GM12865 (cell line): ENCODE data around the gene SLC16A5.

Experiments
- DNase-seq: peaks from one replicate; pipeline ENCODE4 v3.0.0; 2010; ENCODE audit warnings: low read depth
- H3K4me3 ChIP-seq: 2 replicates; pipeline ENCODE4 v1.5.1; 2011; ENCODE audit warnings: mild to moderate bottlenecking, low read depth, low read length, control low read depth
- TF ChIP-seq, protein P1 (sequence below): IDR thresholded peaks from 2 replicates; pipeline ENCODE4 v1.5.1; 2011; ENCODE audit warnings: low read length, control low read depth, low read depth, inconsistent platforms; ENCODE audit not compliant: insufficient read depth; ENCODE audit errors: missing control alignments

SLC16A5 gene

GRCh38 chr17:75047398-75048098, 40.2 kb upstream of the SLC16A5 start:
- peak; percentile 33 for DNase-seq

DNA sequence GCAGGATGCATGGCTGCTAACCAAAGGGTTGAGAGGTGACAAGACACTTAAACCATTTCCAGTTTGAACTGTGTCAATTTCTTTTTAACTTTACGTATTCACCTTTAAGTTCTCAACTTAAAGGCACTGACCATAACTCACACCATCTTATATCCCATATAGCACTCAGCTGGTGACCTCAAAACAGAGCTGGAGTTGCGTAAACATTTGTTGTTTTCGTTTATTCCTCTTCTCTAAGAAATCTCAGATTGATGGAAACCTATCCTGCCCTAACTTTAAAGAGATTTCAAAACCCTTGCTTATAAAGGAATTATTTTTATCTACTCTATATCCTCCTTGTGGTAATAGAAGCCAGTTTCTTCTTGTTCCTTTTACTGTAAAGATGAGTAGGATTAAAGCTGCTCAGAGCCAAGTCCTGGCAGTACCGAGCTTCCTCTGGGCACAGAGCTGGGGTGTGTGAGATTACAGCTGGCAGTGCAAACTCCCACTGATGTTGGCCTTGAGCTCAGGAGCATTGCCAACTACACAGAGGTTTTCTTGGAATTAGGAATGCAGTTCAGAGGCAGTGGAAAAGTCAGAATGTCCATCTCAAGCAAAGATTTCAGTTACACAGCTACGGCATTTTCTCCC, 39.4 kb upstream of the SLC16A5 start:
- TF ChIP-seq, protein P1, sequence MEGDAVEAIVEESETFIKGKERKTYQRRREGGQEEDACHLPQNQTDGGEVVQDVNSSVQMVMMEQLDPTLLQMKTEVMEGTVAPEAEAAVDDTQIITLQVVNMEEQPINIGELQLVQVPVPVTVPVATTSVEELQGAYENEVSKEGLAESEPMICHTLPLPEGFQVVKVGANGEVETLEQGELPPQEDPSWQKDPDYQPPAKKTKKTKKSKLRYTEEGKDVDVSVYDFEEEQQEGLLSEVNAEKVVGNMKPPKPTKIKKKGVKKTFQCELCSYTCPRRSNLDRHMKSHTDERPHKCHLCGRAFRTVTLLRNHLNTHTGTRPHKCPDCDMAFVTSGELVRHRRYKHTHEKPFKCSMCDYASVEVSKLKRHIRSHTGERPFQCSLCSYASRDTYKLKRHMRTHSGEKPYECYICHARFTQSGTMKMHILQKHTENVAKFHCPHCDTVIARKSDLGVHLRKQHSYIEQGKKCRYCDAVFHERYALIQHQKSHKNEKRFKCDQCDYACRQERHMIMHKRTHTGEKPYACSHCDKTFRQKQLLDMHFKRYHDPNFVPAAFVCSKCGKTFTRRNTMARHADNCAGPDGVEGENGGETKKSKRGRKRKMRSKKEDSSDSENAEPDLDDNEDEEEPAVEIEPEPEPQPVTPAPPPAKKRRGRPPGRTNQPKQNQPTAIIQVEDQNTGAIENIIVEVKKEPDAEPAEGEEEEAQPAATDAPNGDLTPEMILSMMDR = no peak
- peak overlapping the region; percentile 90 for H3K4me3 ChIP-seq
- no peak for DNase-seq

More at GRCh38 chr17:75047398-75048098, 40.2 kb upstream of the SLC16A5 start:
- TF ChIP-seq, protein P1 = no peak
- peak overlapping the region; percentile 90 for H3K4me3 ChIP-seq

DNA sequence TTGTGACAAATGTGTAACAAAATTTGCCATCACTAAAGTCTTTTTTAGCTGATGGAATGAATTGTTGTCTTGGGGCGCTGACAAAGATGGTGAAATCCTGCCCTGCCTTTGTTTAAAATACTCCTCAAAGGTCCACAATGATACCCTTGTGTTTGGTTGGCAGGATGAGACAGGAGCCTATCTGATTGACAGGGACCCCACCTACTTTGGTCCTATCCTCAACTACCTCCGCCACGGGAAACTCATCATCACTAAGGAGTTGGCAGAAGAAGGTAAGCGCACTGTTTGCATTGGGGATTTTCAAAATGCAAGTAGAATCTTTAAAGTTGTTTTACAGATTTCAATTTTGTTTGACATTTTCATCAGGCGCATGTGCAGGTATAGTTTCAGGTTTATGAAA, 38.7 kb upstream of the SLC16A5 start:
- no peak overlapping the region for H3K4me3 ChIP-seq
- DNase-seq = no peak
- TF ChIP-seq, protein P1 = no peak

- no peak for DNase-seq
- TF ChIP-seq, protein P1 = no peak
- H3K4me3 ChIP-seq = no peak overlapping the region
Observed at GRCh38 chr17:75049706-75050105, 38.0 kb upstream of the SLC16A5 start.

GRCh38 chr17:75051941-75052340, 35.8 kb upstream of the SLC16A5 start:
- no peak for DNase-seq
- H3K4me3 ChIP-seq = no peak overlapping the region
- TF ChIP-seq, protein P1 = no peak

DNA sequence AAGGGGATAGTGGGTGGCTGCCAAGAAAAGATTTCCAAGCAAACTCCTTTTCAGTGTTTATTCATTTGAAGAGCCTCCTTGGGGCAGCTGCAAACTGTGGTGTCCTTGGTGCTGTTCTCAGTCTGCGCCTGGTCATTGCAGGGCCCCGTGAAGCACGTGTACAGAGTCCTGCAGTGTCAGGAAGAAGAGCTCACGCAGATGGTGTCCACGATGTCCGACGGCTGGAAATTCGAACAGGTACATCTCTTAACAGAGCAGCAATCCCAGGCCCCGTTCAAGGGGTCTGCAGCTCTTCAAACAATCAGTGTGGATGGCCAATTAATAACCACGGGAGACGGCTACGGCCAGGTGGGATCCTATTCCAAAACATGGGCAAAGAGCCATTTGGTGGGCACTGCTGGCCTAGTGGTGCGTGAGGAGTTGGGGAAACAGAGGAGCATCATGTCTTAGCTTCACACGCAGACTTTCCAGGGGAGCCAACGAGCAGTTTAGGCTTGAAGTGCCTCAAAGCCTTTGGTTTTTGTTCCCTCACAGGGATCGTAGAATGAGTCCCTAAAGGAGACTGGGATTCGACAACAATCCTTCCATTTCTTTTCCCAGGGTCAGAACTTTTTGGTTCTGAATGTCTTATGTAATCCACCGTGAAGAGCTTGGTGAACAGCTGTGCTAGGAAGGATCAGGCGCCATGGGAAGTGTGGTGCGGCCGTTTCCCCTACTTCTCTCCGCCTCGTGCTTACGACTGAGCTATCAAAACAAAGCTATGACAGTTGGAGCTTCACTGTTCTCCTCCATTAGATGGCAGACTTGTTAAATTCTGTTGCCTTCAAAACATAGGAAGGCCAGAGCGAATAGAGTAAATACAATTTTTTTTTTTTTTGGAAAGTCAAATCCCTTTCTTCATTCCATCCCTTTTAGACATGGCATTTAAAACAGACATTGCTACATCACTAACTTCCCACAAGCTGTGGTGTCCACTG, 28.1 kb upstream of the SLC16A5 start:
- TF ChIP-seq, protein P1 = no peak
- DNase-seq = no peak
- H3K4me3 ChIP-seq = no peak overlapping the region
